K562 (cell line): ENCODE measurements around the gene GRAMD1B. TPM values are rescaled to one million over a fixed set of nuclear protein-coding genes. Genes with fewer than 3 reads are reported as not detected.

Experiments
- CBFB ChIP-seq: sonication (generic); formaldehyde crosslinking; IDR thresholded peaks from 2 replicates; pipeline ENCODE4 v1.4.0; 2020; ENCODE audit warnings: mild to moderate bottlenecking, missing genetic modification reagents
- CBX1 ChIP-seq: sonication (generic); IDR thresholded peaks from 2 replicates; pipeline ENCODE4 v1.6.1; 2016; ENCODE audit warnings: antibody characterized with exemption, low read depth, mild to moderate bottlenecking
- HEY1 ChIP-seq: fragments of 250-450 bp; sonication (Bioruptor Pico); IDR thresholded peaks from 2 replicates; pipeline ENCODE4 v1.5.0; 2020; ENCODE audit warnings: mild to moderate bottlenecking, moderate library complexity, borderline replicate concordance
- ID3 ChIP-seq, 2 experiments: fragments of 250-450 bp in 1 of 2; fragments of 450-650 bp in 1 of 2; sonication (Bioruptor Pico) in 1 of 2; IDR thresholded peaks; 2 replicates each; pipeline versions ENCODE4 v1.6.1 to v1.8.0; 2016 to 2021; ENCODE audit warnings: mild to moderate bottlenecking in 2 of 2, moderate library complexity in 2 of 2, missing compliant biosample characterization in 1 of 2, missing genetic modification characterization in 1 of 2
- NCOR1 ChIP-seq: fragments of 450-650 bp; IDR thresholded peaks from 2 replicates; pipeline ENCODE4 v1.6.1; 2016; ENCODE audit warnings: mild to moderate bottlenecking, moderate library complexity
- NR1H2 ChIP-seq: sonication (generic); formaldehyde crosslinking; IDR thresholded peaks from 2 replicates; pipeline ENCODE4 v1.4.0; 2020; ENCODE audit warnings: mild to moderate bottlenecking, missing genetic modification reagents
- RBM15 ChIP-seq: fragments of 200-400 bp; formaldehyde crosslinking; IDR thresholded peaks from 2 replicates; pipeline ENCODE4 v1.6.1; 2018; ENCODE audit warnings: mild to moderate bottlenecking, low read length, moderate library complexity; ENCODE audit not compliant: insufficient read depth
- REST ChIP-seq, 2 experiments: fragments of 450-650 bp; formaldehyde crosslinking in 1 of 2; IDR thresholded peaks; 2 replicates each; pipeline versions ENCODE4 v1.4.0 to v1.6.1; 2014 to 2020; ENCODE audit warnings: mild to moderate bottlenecking in 2 of 2, borderline replicate concordance in 1 of 2, low read depth in 1 of 2
- RFX1 ChIP-seq: fragments of 450-650 bp; IDR thresholded peaks from 2 replicates; pipeline ENCODE4 v1.6.1; 2016; ENCODE audit warnings: mild to moderate bottlenecking, moderate library complexity
- SMAD3 ChIP-seq: fragments of 450-650 bp; formaldehyde crosslinking; conservative IDR thresholded peaks from 2 replicates; pipeline ENCODE4 v1.4.0; 2020; ENCODE audit warnings: mild to moderate bottlenecking
- SREBF2 ChIP-seq: sonication (generic); formaldehyde crosslinking; IDR thresholded peaks from 2 replicates; pipeline ENCODE4 v1.4.0; 2020; ENCODE audit warnings: mild to moderate bottlenecking, missing genetic modification reagents
- TCF15 ChIP-seq: fragments of 250-450 bp; sonication (Bioruptor Pico); IDR thresholded peaks from 2 replicates; pipeline ENCODE4 v1.8.0; 2022; ENCODE audit warnings: moderate library complexity, mild to moderate bottlenecking, inconsistent platforms
- THRB ChIP-seq: fragments of 450-650 bp; formaldehyde crosslinking; conservative IDR thresholded peaks from 2 replicates; pipeline ENCODE4 v1.4.0; 2022; ENCODE audit warnings: mild to moderate bottlenecking, missing genetic modification characterization
- ZKSCAN3 ChIP-seq: fragments of 250-450 bp; sonication (Bioruptor Pico); IDR thresholded peaks from 2 replicates; pipeline ENCODE4 v1.4.0; 2020
- ZNF584 ChIP-seq: fragments of 200-800 bp; sonication (Bioruptor generic); IDR thresholded peaks from 2 replicates; pipeline ENCODE4 v1.6.1; 2016; ENCODE audit warnings: low read depth, mild to moderate bottlenecking, missing genetic modification characterization, missing compliant biosample characterization
- polyA plus RNA-seq, 8 experiments: library from polyadenylated mRNA; depleted of rRNA in 4 of 8; stranded (reverse) in 5 of 8; unstranded in 3 of 8; fragments of >200 nt; fragmentation: Nextera tagmentation in 2 of 8; fragmentation: Illumina TruSeq in 1 of 8; extraction: Ambion mirVana in 2 of 8; extraction: Trizol in 1 of 8; gene quantifications; 2 replicates each; pipeline versions ENCODE4 v1.2.1 to v1.2.3, GENCODE V29; 2011 to 2014; ENCODE audit warnings: inconsistent platforms in 1 of 8, missing spikeins in 1 of 8
- total RNA-seq, 7 experiments: library from RNA; depleted of rRNA in 6 of 7; stranded (reverse); fragments of >200 nt in 6 of 7; fragmentation: Illumina TruSeq in 2 of 7; extraction: Trizol in 2 of 7; gene quantifications; 2 replicates each; pipeline versions ENCODE4 v1.2.1 to v1.2.3, GENCODE V29; 2011 to 2021; ENCODE audit warnings: low replicate concordance in 1 of 7

The GRAMD1B gene
- total and polyA plus RNA-seq, 9 of the 15 experiments (the other 6 are each of a cell fraction or from before 2014, with no cell fraction given): 0.31 TPM; not detected in 8

- TF ChIP-seq REST (IDR thresholded peaks at IDR 0.05; ENCODE audit: borderline replicate concordance) (no peak), REST (CRISPR knock-in tag; IDR thresholded peaks at IDR 0.05; ENCODE audit: low read depth) (no peak), THRB (CRISPR knock-in tag) (no peak), TCF15 (CRISPR knock-in tag) (no peak), HEY1 (no peak), CBFB (CRISPR knock-in tag) (no peak), CBX1 (no peak), ID3 (CRISPR knock-in tag; IDR thresholded peaks at IDR 0.05) (no peak), ID3 (tag; IDR thresholded peaks at IDR 0.05) (no peak), ZKSCAN3 (CRISPR knock-in tag) (no peak), RBM15 (no peak), SMAD3 (CRISPR knock-in tag) (no peak), NCOR1 (no peak), SREBF2 (no peak), RFX1 (no peak), ZNF584 (CRISPR knock-in tag) (no peak), NR1H2 (CRISPR knock-in tag) (no peak)
- TF ChIP-seq, all 486 proteins: peak for 0
These were observed 117.1 kb downstream of the GRAMD1B start (continued) for GRCh38 chr11:123547180-123547579.
